Posterior cingulate gyrus (tissue), 11 donors: ENCODE measurements around the gene FRMD5.

Experiments
- DNase-seq, 10 donors: peaks; one replicate each; pipeline versions ENCODE4 v3.0.0 to v3.0.0-alpha.2; 2020 to 2021; ENCODE audit warnings: mixed read lengths in 3 of 10
- intact Hi-C: fragments of 100-400 bp; cut with DNase I; formaldehyde crosslinking; loops from one replicate; pipeline ENCODE4 v1.15.1; 2023

FRMD5 gene

GRCh38 chr15:43911235-43911781, 283.8 kb downstream of the FRMD5 start:
- intact Hi-C loops, result no loop called here
- DNase-seq, result peak in 7 of 10 donors; percentile 26 to 89 (median 53)

GRCh38 chr15:43908516-43909050, 286.5 kb downstream of the FRMD5 start:
- intact Hi-C loops, result loop anchor here (10.0 kb wide), 1 partner anchor 226 kb away; no protein-coding TSS in a partner anchor
- no peak for DNase-seq

- no peak for DNase-seq
- intact Hi-C loops, result loop anchor here (10.0 kb wide), 1 partner anchor 229 kb away; no protein-coding TSS in a partner anchor
Observed at GRCh38 chr15:43905755-43906154, 289.3 kb downstream of the FRMD5 start.

- DNase-seq, result peak in 5 of 10 donors; percentile 23 to 59 (median 57)
- intact Hi-C loops, result loop anchor here (2.0 to 10.0 kb wide), 4 partner anchors 163 to 315 kb away; partner anchors contain the start of gene FRMD5
Observed at GRCh38 chr15:43903864-43904290, 291.2 kb downstream of the FRMD5 start.

GRCh38 chr15:43901495-43901894, 293.6 kb downstream of the FRMD5 start:
- intact Hi-C loops, result loop anchor here (5.0 to 10.0 kb wide), 2 partner anchors 233 to 296 kb away; partner anchors contain the start of gene FRMD5
- DNase-seq, result no peak

- no peak for DNase-seq
- intact Hi-C loops, result loop anchor here (5.0 to 10.0 kb wide), 2 partner anchors 234 to 296 kb away; partner anchors contain the start of gene FRMD5
Observed at GRCh38 chr15:43900996-43901395, 294.1 kb downstream of the FRMD5 start.

GRCh38 chr15:43899928-43900327, 295.1 kb downstream of the FRMD5 start:
- no peak for DNase-seq
- intact Hi-C loops, result loop anchor here (5.0 to 10.0 kb wide), 2 partner anchors 235 to 297 kb away; partner anchors contain the start of gene FRMD5

GRCh38 chr15:43898891-43899290, 296.2 kb downstream of the FRMD5 start:
- DNase-seq, result no peak
- intact Hi-C loops, result no loop called here

GRCh38 chr15:43896543-43896942, 298.5 kb downstream of the FRMD5 start:
- no peak for DNase-seq
- intact Hi-C loops, result no loop called here

GRCh38 chr15:43895586-43895985, 299.5 kb downstream of the FRMD5 start:
- no peak for DNase-seq
- intact Hi-C loops, result no loop called here

- no peak for DNase-seq
- intact Hi-C loops, result no loop called here
Observed at GRCh38 chr15:43893956-43894355, 301.1 kb downstream of the FRMD5 start.

GRCh38 chr15:43889042-43889441, 306.0 kb downstream of the FRMD5 start:
- intact Hi-C loops, result no loop called here
- DNase-seq, result no peak

GRCh38 chr15:43887901-43888300, 307.2 kb downstream of the FRMD5 start:
- DNase-seq, result no peak
- intact Hi-C loops, result no loop called here

- no peak for DNase-seq
- intact Hi-C loops, result no loop called here
Observed at GRCh38 chr15:43886558-43886957, 308.5 kb downstream of the FRMD5 start.

GRCh38 chr15:43883571-43883970, 311.5 kb downstream of the FRMD5 start:
- DNase-seq, result no peak
- intact Hi-C loops, result no loop called here

GRCh38 chr15:43881944-43882343, 313.1 kb downstream of the FRMD5 start:
- intact Hi-C loops, result no loop called here
- DNase-seq, result no peak

- intact Hi-C loops, result no loop called here
- no peak for DNase-seq
Observed at GRCh38 chr15:43881245-43881644, 313.8 kb downstream of the FRMD5 start.

- intact Hi-C loops, result no loop called here
- no peak for DNase-seq
Observed at GRCh38 chr15:43880406-43881194, 314.5 kb downstream of the FRMD5 start.

- intact Hi-C loops, result loop anchor here (10.0 kb wide), 1 partner anchor 255 kb away; no protein-coding TSS in a partner anchor
- DNase-seq, result no peak
Observed at GRCh38 chr15:43879386-43880355, 315.4 kb downstream of the FRMD5 start.

GRCh38 chr15:43878446-43878845, 316.6 kb downstream of the FRMD5 start:
- DNase-seq, result no peak
- intact Hi-C loops, result loop anchor here (10.0 kb wide), 1 partner anchor 256 kb away; no protein-coding TSS in a partner anchor
